Left lung (tissue), 10 donors: ENCODE measurements around the gene KRTAP10-5. TPM values are rescaled to one million over a fixed set of nuclear protein-coding genes. Genes with fewer than 3 reads are reported as not detected.

ENCODE experiments used
- ATAC-seq: fragments of 200-7000 bp; cut with Tn5 transposase; one replicate; pipeline ENCODE4 v1.9.1; 2020; ENCODE audit warnings: moderate library complexity
- DNase-seq, 4 donors: peaks; one replicate each; pipeline ENCODE4 v3.0.0-alpha.2; 2013 to 2020
- H3K27ac ChIP-seq, 2 donors: fragments of 200-600 bp; sonication (generic) in 1 of 2; one replicate each; pipeline versions ENCODE4 v1.5.0 to v1.8.0; 2020 to 2021
- H3K27me3 ChIP-seq, 2 donors: fragments of 200-600 bp; sonication (generic) in 1 of 2; one replicate each; pipeline versions ENCODE4 v1.5.0 to v1.8.0; 2020 to 2021
- H3K36me3 ChIP-seq, 2 donors: fragments of 200-600 bp; sonication (generic) in 1 of 2; one replicate each; pipeline versions ENCODE4 v1.5.0 to v1.8.0; 2020 to 2021
- H3K4me1 ChIP-seq, 2 donors: fragments of 200-600 bp; one replicate each; pipeline ENCODE4 v1.8.0; 2021
- H3K4me3 ChIP-seq, 2 donors: fragments of 200-600 bp; sonication (generic) in 1 of 2; one replicate each; pipeline versions ENCODE4 v1.5.0 to v1.8.0; 2020 to 2021; ENCODE audit warnings: mild to moderate bottlenecking in 1 of 2
- H3K9me3 ChIP-seq, 2 donors: fragments of 200-600 bp; sonication (generic) in 1 of 2; one replicate each; pipeline versions ENCODE4 v1.5.0 to v1.8.0; 2020 to 2021
- CTCF ChIP-seq, 2 donors: fragments of 200-600 bp; sonication (generic) in 1 of 2; IDR thresholded peaks; one replicate each; pipeline versions ENCODE4 v1.5.0 to v1.8.0; 2021; ENCODE audit warnings: antibody characterized with exemption in 2 of 2
- intact Hi-C, 2 donors: fragments of 100-400 bp; cut with DNase I; formaldehyde crosslinking; loops; one replicate each; pipeline versions ENCODE4 v1.11.2 to v1.14.2; 2022
- polyA plus RNA-seq, 6 donors: library from polyadenylated mRNA; unstranded; fragments of 120-200 nt; gene quantifications; one replicate each; pipeline ENCODE4 v1.2.1, GENCODE V29; 2013; ENCODE audit not compliant: insufficient read length in 6 of 6
- total RNA-seq, 2 donors: library from RNA; stranded (reverse); fragmentation: NEBNext Ultra II Directional; extraction: Animal tissue kit (Norgen Biotek cat#: 25700); gene quantifications; one replicate each; pipeline ENCODE4 v1.2.1, GENCODE V29; 2021
- donor health status: DM: no; HTN: yes; CAD: no.
- donor health status: DM: no; HTN: no; CAD: no.

Gene KRTAP10-5
- total and polyA plus RNA-seq, 8 donors, result not detected

GRCh38 chr21:44537930-44538911 is 42.2 kb downstream of the KRTAP10-5 start:
- ATAC-seq (no peak), DNase-seq (no peak)
- H3K4me1 ChIP-seq, result no peaks in the 10 kb centered on the region
- H3K27me3 ChIP-seq, result peaks cover 0 to 6% of the 10 kb centered on the region in 2 donors
- H3K36me3 ChIP-seq, result no peaks in the 10 kb centered on the region
- no peak overlapping the region for H3K27ac ChIP-seq
- H3K9me3 ChIP-seq, result peaks cover 0 to 13% of the 10 kb centered on the region in 2 donors
- TF ChIP-seq CTCF (IDR thresholded peaks at IDR 0.05), result no peak
- no peak overlapping the region for H3K4me3 ChIP-seq
- intact Hi-C loops, result no loop called here

GRCh38 chr21:44535963-44536362 is 44.4 kb downstream of the KRTAP10-5 start:
- H3K36me3 ChIP-seq, result no peaks in the 10 kb centered on the region
- no peak overlapping the region for H3K27ac ChIP-seq
- H3K9me3 ChIP-seq, result no peaks in the 10 kb centered on the region
- ATAC-seq (no peak), DNase-seq (no peak)
- H3K27me3 ChIP-seq, result peaks cover 0 to 25% of the 10 kb centered on the region in 2 donors
- TF ChIP-seq CTCF (IDR thresholded peaks at IDR 0.05), result no peak
- intact Hi-C loops, result no loop called here
- no peaks in the 10 kb centered on the region for H3K4me1 ChIP-seq
- no peak overlapping the region for H3K4me3 ChIP-seq

- intact Hi-C loops, result no loop called here
- TF ChIP-seq CTCF (IDR thresholded peaks at IDR 0.05), result no peak
- Histone ChIP-seq H3K4me1 (no peaks in the 10 kb centered on the region), H3K27me3 (peaks cover 0 to 26% of the 10 kb centered on the region in 2 donors), H3K27ac (no peak overlapping the region), H3K9me3 (no peaks in the 10 kb centered on the region), H3K36me3 (no peaks in the 10 kb centered on the region), H3K4me3 (no peak overlapping the region)
- no peak for ATAC-seq
- DNase-seq, result no peak
Measured at GRCh38 chr21:44534688-44535087, 45.7 kb downstream of the KRTAP10-5 start.

GRCh38 chr21:44533891-44534627 is 46.3 kb downstream of the KRTAP10-5 start:
- no peak for DNase-seq
- ATAC-seq, result no peak
- intact Hi-C loops, result no loop called here
- Histone ChIP-seq H3K27ac (no peak overlapping the region), H3K4me3 (no peak overlapping the region), H3K36me3 (no peaks in the 10 kb centered on the region), H3K4me1 (no peaks in the 10 kb centered on the region), H3K27me3 (peaks cover 0 to 26% of the 10 kb centered on the region in 2 donors), H3K9me3 (no peaks in the 10 kb centered on the region)
- TF ChIP-seq CTCF (IDR thresholded peaks at IDR 0.05), result no peak
